Retinal pigment epithelial cell (primary cell): ENCODE measurements around the gene EXOC6B.

ENCODE experiments used
- DNase-seq: peaks from one replicate; pipeline ENCODE4 v3.0.0-alpha.2; 2010; ENCODE audit warnings: low read depth
- H3K4me3 ChIP-seq: 2 replicates; pipeline ENCODE4 v1.5.1; 2011; ENCODE audit warnings: mild to moderate bottlenecking, low read length, control low read depth, moderate library complexity
- TF ChIP-seq, protein P1 (sequence below): conservative IDR thresholded peaks from 2 replicates; pipeline ENCODE4 v1.5.1; 2011; ENCODE audit warnings: low read depth, low read length, control low read depth, inconsistent platforms

EXOC6B gene

DNA sequence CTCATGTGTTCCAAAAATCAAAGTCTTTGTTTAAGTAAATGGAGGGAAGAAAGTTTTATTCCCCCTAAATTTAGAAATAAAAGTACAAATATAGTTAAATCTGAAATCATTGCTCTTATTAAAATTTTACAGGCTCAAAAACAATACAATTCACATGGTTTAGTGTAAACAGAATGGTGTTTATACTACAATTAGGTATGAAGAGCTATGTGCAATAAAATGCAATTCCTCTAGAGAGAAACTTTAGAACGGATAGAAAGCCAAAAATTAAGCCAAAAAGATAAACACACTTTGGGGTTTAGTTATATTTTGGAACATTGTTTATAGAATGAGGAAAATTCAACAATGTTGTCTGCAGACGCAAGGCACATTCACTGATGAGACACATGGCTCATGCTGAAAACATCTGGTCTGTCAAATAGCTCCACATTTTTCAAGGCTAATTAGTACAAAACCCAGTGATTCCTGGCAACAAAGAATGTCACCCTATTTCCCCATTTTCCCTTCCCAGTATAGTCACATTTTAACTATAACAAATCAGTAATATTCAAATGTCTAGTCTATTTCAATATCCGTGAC lies 103.3 kb downstream of the EXOC6B start:
- no peak overlapping the region for H3K4me3 ChIP-seq
- DNase-seq: no peak
- TF ChIP-seq, protein P1, sequence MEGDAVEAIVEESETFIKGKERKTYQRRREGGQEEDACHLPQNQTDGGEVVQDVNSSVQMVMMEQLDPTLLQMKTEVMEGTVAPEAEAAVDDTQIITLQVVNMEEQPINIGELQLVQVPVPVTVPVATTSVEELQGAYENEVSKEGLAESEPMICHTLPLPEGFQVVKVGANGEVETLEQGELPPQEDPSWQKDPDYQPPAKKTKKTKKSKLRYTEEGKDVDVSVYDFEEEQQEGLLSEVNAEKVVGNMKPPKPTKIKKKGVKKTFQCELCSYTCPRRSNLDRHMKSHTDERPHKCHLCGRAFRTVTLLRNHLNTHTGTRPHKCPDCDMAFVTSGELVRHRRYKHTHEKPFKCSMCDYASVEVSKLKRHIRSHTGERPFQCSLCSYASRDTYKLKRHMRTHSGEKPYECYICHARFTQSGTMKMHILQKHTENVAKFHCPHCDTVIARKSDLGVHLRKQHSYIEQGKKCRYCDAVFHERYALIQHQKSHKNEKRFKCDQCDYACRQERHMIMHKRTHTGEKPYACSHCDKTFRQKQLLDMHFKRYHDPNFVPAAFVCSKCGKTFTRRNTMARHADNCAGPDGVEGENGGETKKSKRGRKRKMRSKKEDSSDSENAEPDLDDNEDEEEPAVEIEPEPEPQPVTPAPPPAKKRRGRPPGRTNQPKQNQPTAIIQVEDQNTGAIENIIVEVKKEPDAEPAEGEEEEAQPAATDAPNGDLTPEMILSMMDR: no peak

DNA sequence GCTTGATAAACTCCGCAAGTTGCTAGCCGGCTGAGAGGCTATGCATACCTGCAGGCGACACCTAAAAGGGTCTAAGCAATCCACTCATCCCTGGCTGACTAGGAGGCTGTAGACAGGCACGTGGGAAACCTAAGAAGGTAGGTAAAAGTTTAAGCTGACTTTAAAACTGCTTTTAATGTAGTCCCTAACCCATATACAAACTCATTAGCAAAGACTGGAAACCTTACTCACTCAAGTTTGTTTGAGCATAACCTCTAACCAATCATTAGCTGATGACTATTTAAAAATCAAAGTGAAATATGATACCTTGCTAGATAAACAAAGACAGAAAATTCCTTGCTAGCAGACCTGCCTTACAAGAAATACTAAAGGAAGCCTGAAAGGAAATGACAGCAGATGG lies 106.4 kb downstream of the EXOC6B start:
- TF ChIP-seq, protein P1: no peak
- no peak overlapping the region for H3K4me3 ChIP-seq
- DNase-seq: no peak

GRCh38 chr2:72718876-72719275 lies 107.0 kb downstream of the EXOC6B start:
- DNase-seq: no peak
- H3K4me3 ChIP-seq: no peak overlapping the region
- TF ChIP-seq, protein P1: no peak

- TF ChIP-seq, protein P1: no peak
- no peak for DNase-seq
- no peak overlapping the region for H3K4me3 ChIP-seq
Measured at GRCh38 chr2:72716601-72717000, 109.2 kb downstream of the EXOC6B start.

- TF ChIP-seq, protein P1: peak; percentile 20
- no peak overlapping the region for H3K4me3 ChIP-seq
- no peak for DNase-seq
Measured at GRCh38 chr2:72713857-72714256, 112.0 kb downstream of the EXOC6B start.

DNA sequence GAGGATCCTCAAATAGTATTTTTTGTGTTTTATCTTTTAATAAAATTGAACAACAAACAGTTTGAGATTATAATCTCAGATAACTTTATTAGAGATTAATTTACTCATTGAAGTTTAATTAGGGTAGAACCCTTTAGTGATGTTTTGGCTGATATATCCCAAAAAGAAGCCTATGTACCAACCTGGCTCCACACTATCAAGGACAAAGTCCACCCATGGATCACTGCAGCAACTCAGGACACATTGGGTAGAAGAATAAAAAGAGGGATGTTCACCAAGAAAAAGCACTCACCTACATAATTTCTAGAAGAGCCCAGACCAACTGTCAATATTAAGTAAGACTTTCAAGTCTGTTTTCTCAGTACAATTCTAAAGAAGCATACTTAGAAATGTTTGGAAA lies 112.9 kb downstream of the EXOC6B start:
- no peak overlapping the region for H3K4me3 ChIP-seq
- no peak for DNase-seq
- TF ChIP-seq, protein P1: no peak

GRCh38 chr2:72712304-72712703 lies 113.5 kb downstream of the EXOC6B start:
- no peak overlapping the region for H3K4me3 ChIP-seq
- TF ChIP-seq, protein P1: no peak
- DNase-seq: no peak
